Esophagus squamous epithelium (tissue), 4 donors: ENCODE measurements around the gene COG5.

ENCODE experiments used
- POLR2A ChIP-seq, 4 donors: fragments of 450-650 bp; IDR thresholded peaks; one replicate each; pipeline ENCODE4 v1.6.1; 2017; ENCODE audit warnings: antibody characterized with exemption in 4 of 4, mild to moderate bottlenecking in 4 of 4, moderate library complexity in 3 of 4
- TF ChIP-seq, protein P1 (sequence below), 6 experiments: fragments of 450-650 bp in 4 of 6; fragments of 200-600 bp in 2 of 6; sonication (generic) in 2 of 6; IDR thresholded peaks; one replicate each; pipeline ENCODE4 v1.5.1; 2016 to 2019; ENCODE audit warnings: antibody characterized with exemption in 6 of 6, mild to moderate bottlenecking in 4 of 6, moderate library complexity in 4 of 6

DNA sequence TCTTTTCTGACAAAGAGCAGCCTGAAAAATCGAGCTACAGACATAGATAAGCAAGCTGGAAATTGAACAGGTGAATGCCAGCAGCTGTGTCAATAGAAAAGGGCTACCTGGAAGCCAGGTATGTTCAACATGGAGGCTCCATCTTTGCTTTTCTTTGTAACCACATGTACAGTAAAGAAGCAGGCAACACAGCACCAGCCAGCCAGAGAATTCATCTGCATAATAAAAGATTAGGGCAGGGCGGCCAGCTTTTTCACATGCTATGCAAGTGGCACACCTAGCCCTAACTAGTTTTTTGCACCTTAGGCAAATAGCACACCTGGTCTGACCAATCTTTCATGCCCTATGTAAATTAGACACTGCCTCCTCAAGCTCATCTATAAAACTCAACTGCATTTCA lies 25.7 kb downstream of the COG5 start:
- no peak for TF ChIP-seq POLR2A (IDR thresholded peaks at IDR 0.05)
- TF ChIP-seq, protein P1, sequence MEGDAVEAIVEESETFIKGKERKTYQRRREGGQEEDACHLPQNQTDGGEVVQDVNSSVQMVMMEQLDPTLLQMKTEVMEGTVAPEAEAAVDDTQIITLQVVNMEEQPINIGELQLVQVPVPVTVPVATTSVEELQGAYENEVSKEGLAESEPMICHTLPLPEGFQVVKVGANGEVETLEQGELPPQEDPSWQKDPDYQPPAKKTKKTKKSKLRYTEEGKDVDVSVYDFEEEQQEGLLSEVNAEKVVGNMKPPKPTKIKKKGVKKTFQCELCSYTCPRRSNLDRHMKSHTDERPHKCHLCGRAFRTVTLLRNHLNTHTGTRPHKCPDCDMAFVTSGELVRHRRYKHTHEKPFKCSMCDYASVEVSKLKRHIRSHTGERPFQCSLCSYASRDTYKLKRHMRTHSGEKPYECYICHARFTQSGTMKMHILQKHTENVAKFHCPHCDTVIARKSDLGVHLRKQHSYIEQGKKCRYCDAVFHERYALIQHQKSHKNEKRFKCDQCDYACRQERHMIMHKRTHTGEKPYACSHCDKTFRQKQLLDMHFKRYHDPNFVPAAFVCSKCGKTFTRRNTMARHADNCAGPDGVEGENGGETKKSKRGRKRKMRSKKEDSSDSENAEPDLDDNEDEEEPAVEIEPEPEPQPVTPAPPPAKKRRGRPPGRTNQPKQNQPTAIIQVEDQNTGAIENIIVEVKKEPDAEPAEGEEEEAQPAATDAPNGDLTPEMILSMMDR (IDR thresholded peaks at IDR 0.05), result no peak
